Esophagus muscularis mucosa (tissue), 4 donors: ENCODE data around the gene STN1. TPM values are rescaled to one million over a fixed set of nuclear protein-coding genes. Genes with fewer than 3 reads are reported as not detected.

Experiments
- DNase-seq: peaks from one replicate; pipeline ENCODE4 v3.0.0-alpha.2; 2017; ENCODE audit errors: extremely low spot score
- H3K27ac ChIP-seq, 4 donors: fragments of 200-600 bp; sonication (generic); replicated peaks in 1 of 4; 1 replicate in 3 of 4; 2 replicates in 1 of 4; pipeline ENCODE4 v1.5.1; 2016 to 2019; ENCODE audit warnings: mild to moderate bottlenecking in 1 of 4
- H3K27me3 ChIP-seq, 4 donors: fragments of 200-600 bp; sonication (generic); one replicate each; pipeline versions ENCODE4 v1.5.1 to v1.6.0; 2016 to 2019
- H3K36me3 ChIP-seq, 4 donors: fragments of 200-600 bp; sonication (generic); one replicate each; pipeline ENCODE4 v1.5.1; 2016 to 2019
- H3K4me1 ChIP-seq, 4 donors: fragments of 200-600 bp; sonication (generic); one replicate each; pipeline ENCODE4 v1.5.1; 2016 to 2019
- H3K4me3 ChIP-seq, 4 donors: fragments of 200-600 bp; sonication (generic); 1 replicate in 2 of 4; 2 replicates in 2 of 4; pipeline ENCODE4 v1.5.1; 2016 to 2019; ENCODE audit warnings: mild to moderate bottlenecking in 4 of 4, moderate library complexity in 1 of 4
- H3K9me3 ChIP-seq, 4 donors: fragments of 200-600 bp; sonication (generic); 1 replicate in 3 of 4; 2 replicates in 1 of 4; pipeline ENCODE4 v1.5.1; 2016 to 2019
- EP300 ChIP-seq: sonication (generic); formaldehyde crosslinking; IDR thresholded peaks from one replicate; pipeline ENCODE4 v1.6.1; 2017; ENCODE audit warnings: antibody characterized with exemption
- POLR2A ChIP-seq: fragments of 450-650 bp; IDR thresholded peaks from one replicate; pipeline ENCODE4 v1.6.1; 2017; ENCODE audit warnings: antibody characterized with exemption, moderate library complexity, mild to moderate bottlenecking, low read depth
- POLR2AphosphoS5 ChIP-seq, 2 donors: sonication (generic); formaldehyde crosslinking; IDR thresholded peaks; one replicate each; pipeline ENCODE4 v1.6.1; 2017; ENCODE audit warnings: antibody characterized with exemption in 2 of 2
- WGBS: methylation state at CpG from one replicate; pipeline ENCODE4 v1.1.5; 2018; 5-methylcytosine and 5-hydroxymethylcytosine counted together
- intact Hi-C: fragments of 100-400 bp; cut with DNase I; formaldehyde crosslinking; loops from one replicate; pipeline ENCODE4 v1.15.1; 2023
- total RNA-seq, 4 donors: library from RNA; depleted of rRNA; stranded (reverse); fragments of >200 nt; gene quantifications; one replicate each; pipeline versions ENCODE4 v1.1.0 to v1.2.1, GENCODE V29; 2016
- TF ChIP-seq, protein P1 (sequence below), 3 experiments: fragments of 200-600 bp in 2 of 3; fragments of 450-650 bp in 1 of 3; sonication (generic) in 2 of 3; IDR thresholded peaks; one replicate each; pipeline ENCODE4 v1.5.1; 2017 to 2019; ENCODE audit warnings: antibody characterized with exemption in 3 of 3, mild to moderate bottlenecking in 2 of 3, moderate library complexity in 1 of 3

Gene STN1
- total RNA-seq, 4 donors from 2014 or later, result 18.7 to 27.7 (median 24.9) TPM

GRCh38 chr10:103934308-103934707, 16.3 kb upstream of the STN1 start:
- TF ChIP-seq POLR2AphosphoS5 (IDR thresholded peaks at IDR 0.05) (no peak), POLR2A (no peak), EP300 (no peak)
- TF ChIP-seq, protein P1, sequence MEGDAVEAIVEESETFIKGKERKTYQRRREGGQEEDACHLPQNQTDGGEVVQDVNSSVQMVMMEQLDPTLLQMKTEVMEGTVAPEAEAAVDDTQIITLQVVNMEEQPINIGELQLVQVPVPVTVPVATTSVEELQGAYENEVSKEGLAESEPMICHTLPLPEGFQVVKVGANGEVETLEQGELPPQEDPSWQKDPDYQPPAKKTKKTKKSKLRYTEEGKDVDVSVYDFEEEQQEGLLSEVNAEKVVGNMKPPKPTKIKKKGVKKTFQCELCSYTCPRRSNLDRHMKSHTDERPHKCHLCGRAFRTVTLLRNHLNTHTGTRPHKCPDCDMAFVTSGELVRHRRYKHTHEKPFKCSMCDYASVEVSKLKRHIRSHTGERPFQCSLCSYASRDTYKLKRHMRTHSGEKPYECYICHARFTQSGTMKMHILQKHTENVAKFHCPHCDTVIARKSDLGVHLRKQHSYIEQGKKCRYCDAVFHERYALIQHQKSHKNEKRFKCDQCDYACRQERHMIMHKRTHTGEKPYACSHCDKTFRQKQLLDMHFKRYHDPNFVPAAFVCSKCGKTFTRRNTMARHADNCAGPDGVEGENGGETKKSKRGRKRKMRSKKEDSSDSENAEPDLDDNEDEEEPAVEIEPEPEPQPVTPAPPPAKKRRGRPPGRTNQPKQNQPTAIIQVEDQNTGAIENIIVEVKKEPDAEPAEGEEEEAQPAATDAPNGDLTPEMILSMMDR (IDR thresholded peaks at IDR 0.05), result no peak
- intact Hi-C loops, result no loop called here
- Histone ChIP-seq H3K36me3 (no peaks in the 10 kb centered on the region), H3K4me1 (no peaks in the 10 kb centered on the region), H3K9me3 (no peaks in the 10 kb centered on the region), H3K4me3 (no peak overlapping the region), H3K27me3 (no peaks in the 10 kb centered on the region), H3K27ac (no peak overlapping the region)
- no peak for DNase-seq
- WGBS, result 94% methylated on average over 6 of the region's 6 CpGs

- TF ChIP-seq POLR2AphosphoS5 (IDR thresholded peaks at IDR 0.05) (no peak), EP300 (no peak), POLR2A (no peak)
- TF ChIP-seq, protein P1 (IDR thresholded peaks at IDR 0.05), result no peak
- no peak overlapping the region for H3K27ac ChIP-seq
Observed at GRCh38 chr10:103933557-103934121, 15.7 kb upstream of the STN1 start.

DNA sequence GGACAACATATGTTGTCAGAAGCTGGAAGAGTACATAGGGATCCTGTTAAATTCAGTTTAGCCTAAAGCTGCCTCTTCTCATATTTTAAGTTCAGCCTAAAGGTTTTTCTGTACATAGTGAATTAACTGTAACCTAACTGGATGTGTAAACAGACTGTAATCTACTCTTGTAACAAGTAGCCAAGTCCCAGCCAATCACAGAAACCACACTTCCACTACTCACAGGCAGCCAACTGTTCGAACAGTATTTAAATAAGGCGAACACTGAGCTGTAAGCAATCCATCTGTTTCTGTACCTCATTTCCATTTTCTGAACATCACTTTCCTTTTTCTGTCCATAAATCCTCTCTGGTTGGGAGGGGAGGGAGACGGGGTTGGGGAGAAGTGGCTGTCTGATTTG, 15.0 kb upstream of the STN1 start:
- H3K27me3 ChIP-seq, result no peaks in the 10 kb centered on the region
- intact Hi-C loops, result no loop called here
- H3K4me3 ChIP-seq, result no peak overlapping the region
- WGBS, result 82% methylated on average over 3 of the region's 3 CpGs
- H3K9me3 ChIP-seq, result no peaks in the 10 kb centered on the region
- no peak for TF ChIP-seq POLR2A
- TF ChIP-seq, protein P1 (IDR thresholded peaks at IDR 0.05), result no peak
- no peaks in the 10 kb centered on the region for H3K36me3 ChIP-seq
- no peak overlapping the region for H3K27ac ChIP-seq
- no peaks in the 10 kb centered on the region for H3K4me1 ChIP-seq
- no peak for DNase-seq

More at GRCh38 chr10:103933557-103934121, 15.7 kb upstream of the STN1 start:
- no peaks in the 10 kb centered on the region for H3K36me3 ChIP-seq
- H3K9me3 ChIP-seq, result no peaks in the 10 kb centered on the region
- intact Hi-C loops, result no loop called here
- WGBS, result 39% methylated on average over 4 of the region's 4 CpGs
- H3K4me1 ChIP-seq, result no peaks in the 10 kb centered on the region
- no peaks in the 10 kb centered on the region for H3K27me3 ChIP-seq
- H3K4me3 ChIP-seq, result no peak overlapping the region
- DNase-seq, result no peak

DNA sequence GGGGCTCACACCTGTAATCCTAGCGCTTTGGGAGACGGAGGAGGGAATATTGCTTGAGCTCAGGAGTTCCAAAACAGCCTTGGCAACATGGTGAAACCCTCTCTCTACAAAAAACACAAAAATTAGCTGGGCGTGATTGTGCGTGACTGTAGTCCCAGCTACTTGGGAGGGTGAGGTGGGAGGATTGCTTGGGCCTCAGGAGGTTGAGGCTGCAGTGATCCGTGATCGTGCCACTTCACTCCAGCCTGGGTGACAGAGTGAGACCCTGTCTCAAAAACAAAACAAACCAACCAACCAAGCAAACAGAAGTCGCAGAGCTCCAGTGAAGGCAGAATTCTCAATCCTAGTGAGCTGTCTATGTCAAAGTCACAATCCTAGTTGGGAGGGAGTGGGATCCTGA, 14.3 kb upstream of the STN1 start:
- Histone ChIP-seq H3K4me3 (no peak overlapping the region), H3K9me3 (no peaks in the 10 kb centered on the region), H3K36me3 (no peaks in the 10 kb centered on the region), H3K27ac (no peak overlapping the region), H3K4me1 (no peaks in the 10 kb centered on the region), H3K27me3 (no peaks in the 10 kb centered on the region)
- TF ChIP-seq, protein P1 (IDR thresholded peaks at IDR 0.05), result no peak
- no peak for TF ChIP-seq POLR2A
- no peak for TF ChIP-seq POLR2AphosphoS5 (IDR thresholded peaks at IDR 0.05)
- no peak for TF ChIP-seq EP300
- intact Hi-C loops, result no loop called here
- WGBS, result 86% methylated on average over 7 of the region's 7 CpGs
- DNase-seq, result no peak

GRCh38 chr10:103931603-103932002, 13.6 kb upstream of the STN1 start:
- Histone ChIP-seq H3K4me3 (no peak overlapping the region), H3K36me3 (no peaks in the 10 kb centered on the region), H3K27ac (no peak overlapping the region), H3K27me3 (no peaks in the 10 kb centered on the region), H3K4me1 (no peaks in the 10 kb centered on the region), H3K9me3 (no peaks in the 10 kb centered on the region)
- TF ChIP-seq EP300 (no peak), POLR2AphosphoS5 (IDR thresholded peaks at IDR 0.05) (no peak), POLR2A (no peak)
- TF ChIP-seq, protein P1 (IDR thresholded peaks at IDR 0.05), result no peak
- DNase-seq, result peak; percentile 45
- 85% methylated on average over 2 of the region's 2 CpGs for WGBS
- intact Hi-C loops, result no loop called here
